ENCODE data around the gene PRMT1. TPM values are rescaled to one million over a fixed set of nuclear protein-coding genes. Genes with fewer than 3 reads are reported as not detected.

The PRMT1 gene
- total RNA-seq, 1 experiment from 2014 or later = 527 TPM

- TF ChIP-seq GTF2I (CRISPR knock-in tag; conservative IDR thresholded peaks at IDR 0.05) (no peak), MXD4 (CRISPR knock-in tag; IDR thresholded peaks at IDR 0.05; ENCODE audit: borderline replicate concordance) (no peak), FOXJ3 (CRISPR knock-in tag; IDR thresholded peaks at IDR 0.05; ENCODE audit: borderline replicate concordance) (no peak), ZNF416 (CRISPR knock-in tag; IDR thresholded peaks at IDR 0.05) (0 out of 2 replicates have a peak, but pooled peaks have one; percentile 4)
Observed at GRCh38 chr19:49684251-49684982, 7.3 kb downstream of the PRMT1 start (continued).

GRCh38 chr19:49684983-49685553 is 8.0 kb downstream of the PRMT1 start:
- Mint-ChIP-seq H3K27ac (no peak overlapping the region), H3K4me1 (peaks cover 50% of the 10 kb centered on the region), H3K36me3 (peaks cover 58% of the 10 kb centered on the region), H3K4me3 (no peak overlapping the region), H3K9me3 (no peaks in the 10 kb centered on the region), H3K27me3 (ENCODE audit: low read depth) (no peaks in the 10 kb centered on the region)
- ATAC-seq (no peak), DNase-seq (ENCODE audit: low spot score) (no peak)
- TF ChIP-seq FOXP4 (CRISPR knock-in tag; IDR thresholded peaks at IDR 0.05) (no peak), ZNF425 (CRISPR knock-in tag; conservative IDR thresholded peaks at IDR 0.05) (no peak), ATF3 (CRISPR knock-in tag; conservative IDR thresholded peaks at IDR 0.05) (no peak), CDX4 (CRISPR knock-in tag; IDR thresholded peaks at IDR 0.05; ENCODE audit: borderline replicate concordance) (no peak), E2F1 (CRISPR knock-in tag; IDR thresholded peaks at IDR 0.05) (no peak), RORB (CRISPR knock-in tag; IDR thresholded peaks at IDR 0.05) (no peak), USF2 (CRISPR knock-in tag; IDR thresholded peaks at IDR 0.05) (no peak), ZNF512 (CRISPR knock-in tag; IDR thresholded peaks at IDR 0.05; ENCODE audit: borderline replicate concordance) (no peak), E2F5 (CRISPR knock-in tag; IDR thresholded peaks at IDR 0.05) (no peak), MYBL2 (CRISPR knock-in tag; IDR thresholded peaks at IDR 0.05) (no peak), TEAD1 (CRISPR knock-in tag; IDR thresholded peaks at IDR 0.05) (no peak), OVOL2 (CRISPR knock-in tag; IDR thresholded peaks at IDR 0.05; ENCODE audit: borderline replicate concordance) (no peak), NR3C1 (CRISPR knock-in tag; conservative IDR thresholded peaks at IDR 0.05; ENCODE audit: low read depth) (no peak), MXD4 (CRISPR knock-in tag; IDR thresholded peaks at IDR 0.05; ENCODE audit: borderline replicate concordance) (no peak), AR (CRISPR knock-in tag; IDR thresholded peaks at IDR 0.05) (no peak), CTCF (IDR thresholded peaks at IDR 0.05) (no peak)
- POLR2A ChIA-PET = interaction anchor here (0.7 to 1.5 kb wide), 3 partner anchors 9 to 61 kb away, joined by 3 to 5 read pairs (median 4); no protein-coding TSS in a partner anchor
- CTCF ChIA-PET = interaction anchor here (0.6 to 1.9 kb wide), 7 partner anchors 8 to 294 kb away, joined by 3 to 13 read pairs (median 3); no protein-coding TSS in a partner anchor

Measured in WTC11 (cell line).